ENCODE results near the gene PREX1. TPM values are rescaled to one million over a fixed set of nuclear protein-coding genes. Genes with fewer than 3 reads are reported as not detected.

PREX1 gene
- total and polyA plus RNA-seq, 2 experiments from 2014 or later: 2.4 to 10.3 TPM

DNA sequence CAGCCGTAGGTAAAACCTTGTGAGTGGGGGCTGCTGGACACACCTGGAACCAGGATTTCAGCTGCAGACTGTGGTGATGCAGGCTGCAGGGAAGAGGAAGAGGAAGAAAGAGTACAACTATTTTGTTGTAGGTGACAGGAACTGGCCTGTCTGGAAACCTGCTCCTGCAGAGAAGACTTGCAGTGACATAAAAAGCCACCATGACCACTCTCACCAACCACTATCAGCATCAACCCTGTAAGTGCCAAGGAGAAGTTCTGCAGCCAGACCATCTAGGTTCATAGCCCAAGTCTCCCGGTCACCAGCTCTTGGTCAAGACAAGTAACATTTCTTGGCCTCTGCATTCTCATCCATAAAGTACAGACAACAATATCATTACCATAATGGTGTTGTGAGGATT is 91.2 kb downstream of the PREX1 start:
- H3K4me1 Mint-ChIP-seq: peaks cover 8% of the 10 kb centered on the region
- ATAC-seq (no peak), DNase-seq (ENCODE audit: low spot score) (no peak)
- TF ChIP-seq, protein P1, sequence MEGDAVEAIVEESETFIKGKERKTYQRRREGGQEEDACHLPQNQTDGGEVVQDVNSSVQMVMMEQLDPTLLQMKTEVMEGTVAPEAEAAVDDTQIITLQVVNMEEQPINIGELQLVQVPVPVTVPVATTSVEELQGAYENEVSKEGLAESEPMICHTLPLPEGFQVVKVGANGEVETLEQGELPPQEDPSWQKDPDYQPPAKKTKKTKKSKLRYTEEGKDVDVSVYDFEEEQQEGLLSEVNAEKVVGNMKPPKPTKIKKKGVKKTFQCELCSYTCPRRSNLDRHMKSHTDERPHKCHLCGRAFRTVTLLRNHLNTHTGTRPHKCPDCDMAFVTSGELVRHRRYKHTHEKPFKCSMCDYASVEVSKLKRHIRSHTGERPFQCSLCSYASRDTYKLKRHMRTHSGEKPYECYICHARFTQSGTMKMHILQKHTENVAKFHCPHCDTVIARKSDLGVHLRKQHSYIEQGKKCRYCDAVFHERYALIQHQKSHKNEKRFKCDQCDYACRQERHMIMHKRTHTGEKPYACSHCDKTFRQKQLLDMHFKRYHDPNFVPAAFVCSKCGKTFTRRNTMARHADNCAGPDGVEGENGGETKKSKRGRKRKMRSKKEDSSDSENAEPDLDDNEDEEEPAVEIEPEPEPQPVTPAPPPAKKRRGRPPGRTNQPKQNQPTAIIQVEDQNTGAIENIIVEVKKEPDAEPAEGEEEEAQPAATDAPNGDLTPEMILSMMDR (conservative IDR thresholded peaks at IDR 0.05; ENCODE audit: low read depth in 2 of 2): no peak
- TF ChIP-seq EZH2 (IDR thresholded peaks at IDR 0.05; ENCODE audit: low read depth, unreplicated experiment) (no peak), JUNB (IDR thresholded peaks at IDR 0.05; ENCODE audit: unreplicated experiment) (no peak), STAT1 (IDR thresholded peaks at IDR 0.05; ENCODE audit: unreplicated experiment) (no peak)
- TF ChIP-seq, protein P2, sequence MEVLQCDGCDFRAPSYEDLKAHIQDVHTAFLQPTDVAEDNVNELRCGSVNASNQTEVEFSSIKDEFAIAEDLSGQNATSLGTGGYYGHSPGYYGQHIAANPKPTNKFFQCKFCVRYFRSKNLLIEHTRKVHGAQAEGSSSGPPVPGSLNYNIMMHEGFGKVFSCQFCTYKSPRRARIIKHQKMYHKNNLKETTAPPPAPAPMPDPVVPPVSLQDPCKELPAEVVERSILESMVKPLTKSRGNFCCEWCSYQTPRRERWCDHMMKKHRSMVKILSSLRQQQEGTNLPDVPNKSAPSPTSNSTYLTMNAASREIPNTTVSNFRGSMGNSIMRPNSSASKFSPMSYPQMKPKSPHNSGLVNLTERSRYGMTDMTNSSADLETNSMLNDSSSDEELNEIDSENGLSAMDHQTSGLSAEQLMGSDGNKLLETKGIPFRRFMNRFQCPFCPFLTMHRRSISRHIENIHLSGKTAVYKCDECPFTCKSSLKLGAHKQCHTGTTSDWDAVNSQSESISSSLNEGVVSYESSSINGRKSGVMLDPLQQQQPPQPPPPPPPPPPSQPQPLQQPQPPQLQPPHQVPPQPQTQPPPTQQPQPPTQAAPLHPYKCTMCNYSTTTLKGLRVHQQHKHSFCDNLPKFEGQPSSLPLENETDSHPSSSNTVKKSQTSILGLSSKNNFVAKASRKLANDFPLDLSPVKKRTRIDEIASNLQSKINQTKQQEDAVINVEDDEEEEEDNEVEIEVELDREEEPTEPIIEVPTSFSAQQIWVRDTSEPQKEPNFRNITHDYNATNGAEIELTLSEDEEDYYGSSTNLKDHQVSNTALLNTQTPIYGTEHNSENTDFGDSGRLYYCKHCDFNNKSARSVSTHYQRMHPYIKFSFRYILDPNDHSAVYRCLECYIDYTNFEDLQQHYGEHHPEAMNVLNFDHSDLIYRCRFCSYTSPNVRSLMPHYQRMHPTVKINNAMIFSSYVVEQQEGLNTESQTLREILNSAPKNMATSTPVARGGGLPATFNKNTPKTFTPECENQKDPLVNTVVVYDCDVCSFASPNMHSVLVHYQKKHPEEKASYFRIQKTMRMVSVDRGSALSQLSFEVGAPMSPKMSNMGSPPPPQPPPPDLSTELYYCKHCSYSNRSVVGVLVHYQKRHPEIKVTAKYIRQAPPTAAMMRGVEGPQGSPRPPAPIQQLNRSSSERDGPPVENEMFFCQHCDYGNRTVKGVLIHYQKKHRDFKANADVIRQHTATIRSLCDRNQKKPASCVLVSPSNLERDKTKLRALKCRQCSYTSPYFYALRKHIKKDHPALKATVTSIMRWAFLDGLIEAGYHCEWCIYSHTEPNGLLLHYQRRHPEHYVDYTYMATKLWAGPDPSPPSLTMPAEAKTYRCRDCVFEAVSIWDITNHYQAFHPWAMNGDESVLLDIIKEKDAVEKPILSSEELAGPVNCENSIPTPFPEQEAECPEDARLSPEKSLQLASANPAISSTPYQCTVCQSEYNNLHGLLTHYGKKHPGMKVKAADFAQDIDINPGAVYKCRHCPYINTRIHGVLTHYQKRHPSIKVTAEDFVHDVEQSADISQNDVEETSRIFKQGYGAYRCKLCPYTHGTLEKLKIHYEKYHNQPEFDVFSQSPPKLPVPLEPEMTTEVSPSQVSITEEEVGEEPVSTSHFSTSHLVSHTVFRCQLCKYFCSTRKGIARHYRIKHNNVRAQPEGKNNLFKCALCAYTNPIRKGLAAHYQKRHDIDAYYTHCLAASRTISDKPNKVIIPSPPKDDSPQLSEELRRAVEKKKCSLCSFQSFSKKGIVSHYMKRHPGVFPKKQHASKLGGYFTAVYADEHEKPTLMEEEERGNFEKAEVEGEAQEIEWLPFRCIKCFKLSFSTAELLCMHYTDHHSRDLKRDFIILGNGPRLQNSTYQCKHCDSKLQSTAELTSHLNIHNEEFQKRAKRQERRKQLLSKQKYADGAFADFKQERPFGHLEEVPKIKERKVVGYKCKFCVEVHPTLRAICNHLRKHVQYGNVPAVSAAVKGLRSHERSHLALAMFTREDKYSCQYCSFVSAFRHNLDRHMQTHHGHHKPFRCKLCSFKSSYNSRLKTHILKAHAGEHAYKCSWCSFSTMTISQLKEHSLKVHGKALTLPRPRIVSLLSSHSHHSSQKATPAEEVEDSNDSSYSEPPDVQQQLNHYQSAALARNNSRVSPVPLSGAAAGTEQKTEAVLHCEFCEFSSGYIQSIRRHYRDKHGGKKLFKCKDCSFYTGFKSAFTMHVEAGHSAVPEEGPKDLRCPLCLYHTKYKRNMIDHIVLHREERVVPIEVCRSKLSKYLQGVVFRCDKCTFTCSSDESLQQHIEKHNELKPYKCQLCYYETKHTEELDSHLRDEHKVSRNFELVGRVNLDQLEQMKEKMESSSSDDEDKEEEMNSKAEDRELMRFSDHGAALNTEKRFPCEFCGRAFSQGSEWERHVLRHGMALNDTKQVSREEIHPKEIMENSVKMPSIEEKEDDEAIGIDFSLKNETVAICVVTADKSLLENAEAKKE (CRISPR knock-in tag; IDR thresholded peaks at IDR 0.05): no peak
- TF ChIP-seq, protein P3, sequence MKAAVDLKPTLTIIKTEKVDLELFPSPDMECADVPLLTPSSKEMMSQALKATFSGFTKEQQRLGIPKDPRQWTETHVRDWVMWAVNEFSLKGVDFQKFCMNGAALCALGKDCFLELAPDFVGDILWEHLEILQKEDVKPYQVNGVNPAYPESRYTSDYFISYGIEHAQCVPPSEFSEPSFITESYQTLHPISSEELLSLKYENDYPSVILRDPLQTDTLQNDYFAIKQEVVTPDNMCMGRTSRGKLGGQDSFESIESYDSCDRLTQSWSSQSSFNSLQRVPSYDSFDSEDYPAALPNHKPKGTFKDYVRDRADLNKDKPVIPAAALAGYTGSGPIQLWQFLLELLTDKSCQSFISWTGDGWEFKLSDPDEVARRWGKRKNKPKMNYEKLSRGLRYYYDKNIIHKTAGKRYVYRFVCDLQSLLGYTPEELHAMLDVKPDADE (IDR thresholded peaks at IDR 0.05): no peak
- TF ChIP-seq, protein P4, sequence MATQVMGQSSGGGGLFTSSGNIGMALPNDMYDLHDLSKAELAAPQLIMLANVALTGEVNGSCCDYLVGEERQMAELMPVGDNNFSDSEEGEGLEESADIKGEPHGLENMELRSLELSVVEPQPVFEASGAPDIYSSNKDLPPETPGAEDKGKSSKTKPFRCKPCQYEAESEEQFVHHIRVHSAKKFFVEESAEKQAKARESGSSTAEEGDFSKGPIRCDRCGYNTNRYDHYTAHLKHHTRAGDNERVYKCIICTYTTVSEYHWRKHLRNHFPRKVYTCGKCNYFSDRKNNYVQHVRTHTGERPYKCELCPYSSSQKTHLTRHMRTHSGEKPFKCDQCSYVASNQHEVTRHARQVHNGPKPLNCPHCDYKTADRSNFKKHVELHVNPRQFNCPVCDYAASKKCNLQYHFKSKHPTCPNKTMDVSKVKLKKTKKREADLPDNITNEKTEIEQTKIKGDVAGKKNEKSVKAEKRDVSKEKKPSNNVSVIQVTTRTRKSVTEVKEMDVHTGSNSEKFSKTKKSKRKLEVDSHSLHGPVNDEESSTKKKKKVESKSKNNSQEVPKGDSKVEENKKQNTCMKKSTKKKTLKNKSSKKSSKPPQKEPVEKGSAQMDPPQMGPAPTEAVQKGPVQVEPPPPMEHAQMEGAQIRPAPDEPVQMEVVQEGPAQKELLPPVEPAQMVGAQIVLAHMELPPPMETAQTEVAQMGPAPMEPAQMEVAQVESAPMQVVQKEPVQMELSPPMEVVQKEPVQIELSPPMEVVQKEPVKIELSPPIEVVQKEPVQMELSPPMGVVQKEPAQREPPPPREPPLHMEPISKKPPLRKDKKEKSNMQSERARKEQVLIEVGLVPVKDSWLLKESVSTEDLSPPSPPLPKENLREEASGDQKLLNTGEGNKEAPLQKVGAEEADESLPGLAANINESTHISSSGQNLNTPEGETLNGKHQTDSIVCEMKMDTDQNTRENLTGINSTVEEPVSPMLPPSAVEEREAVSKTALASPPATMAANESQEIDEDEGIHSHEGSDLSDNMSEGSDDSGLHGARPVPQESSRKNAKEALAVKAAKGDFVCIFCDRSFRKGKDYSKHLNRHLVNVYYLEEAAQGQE (IDR thresholded peaks at IDR 0.05; ENCODE audit: unreplicated experiment): no peak
- H3K9me3 Mint-ChIP-seq: no peaks in the 10 kb centered on the region
- H3K4me1 ChIP-seq (ENCODE audit: insufficient read depth): no peaks in the 10 kb centered on the region
- H3K4me3 ChIP-seq: no peak overlapping the region
- H3K27me3 Mint-ChIP-seq (ENCODE audit: insufficient read depth, low read depth, poor library complexity): peaks cover 8% of the 10 kb centered on the region
- no peaks in the 10 kb centered on the region for H3K27me3 ChIP-seq (ENCODE audit: insufficient read depth)
- H3K27ac ChIP-seq (ENCODE audit: low read depth): no peak overlapping the region
- no peaks in the 10 kb centered on the region for H4K20me1 ChIP-seq (replicated peaks; ENCODE audit: insufficient read depth)
- H3F3A ChIP-seq (replicated peaks; ENCODE audit: low read depth): no peaks in the 10 kb centered on the region
- no peaks in the 10 kb centered on the region for H3K36me3 ChIP-seq (ENCODE audit: insufficient read depth)
- H3K9me2 ChIP-seq (ENCODE audit: insufficient read depth): no peaks in the 10 kb centered on the region
- no peaks in the 10 kb centered on the region for H3K79me2 ChIP-seq (replicated peaks; ENCODE audit: insufficient read depth)
- H2AFZ ChIP-seq: no peak overlapping the region
- H3K4me3 Mint-ChIP-seq: no peak overlapping the region
- peaks cover 6% of the 10 kb centered on the region for H3K36me3 Mint-ChIP-seq (ENCODE audit: low read depth)
- H3K4me2 ChIP-seq: no peak overlapping the region
- H3K27ac Mint-ChIP-seq: no peak overlapping the region
